Islet of Langerhans (tissue), 1 donor: ENCODE measurements around the gene ITGA3.

ENCODE experiments used
- FAIRE-seq: peaks from one replicate; lab custom pipeline; 2011; peaks lifted over from hg19 to GRCh38; lab: Jason Lieb, UNC

The ITGA3 gene

DNA sequence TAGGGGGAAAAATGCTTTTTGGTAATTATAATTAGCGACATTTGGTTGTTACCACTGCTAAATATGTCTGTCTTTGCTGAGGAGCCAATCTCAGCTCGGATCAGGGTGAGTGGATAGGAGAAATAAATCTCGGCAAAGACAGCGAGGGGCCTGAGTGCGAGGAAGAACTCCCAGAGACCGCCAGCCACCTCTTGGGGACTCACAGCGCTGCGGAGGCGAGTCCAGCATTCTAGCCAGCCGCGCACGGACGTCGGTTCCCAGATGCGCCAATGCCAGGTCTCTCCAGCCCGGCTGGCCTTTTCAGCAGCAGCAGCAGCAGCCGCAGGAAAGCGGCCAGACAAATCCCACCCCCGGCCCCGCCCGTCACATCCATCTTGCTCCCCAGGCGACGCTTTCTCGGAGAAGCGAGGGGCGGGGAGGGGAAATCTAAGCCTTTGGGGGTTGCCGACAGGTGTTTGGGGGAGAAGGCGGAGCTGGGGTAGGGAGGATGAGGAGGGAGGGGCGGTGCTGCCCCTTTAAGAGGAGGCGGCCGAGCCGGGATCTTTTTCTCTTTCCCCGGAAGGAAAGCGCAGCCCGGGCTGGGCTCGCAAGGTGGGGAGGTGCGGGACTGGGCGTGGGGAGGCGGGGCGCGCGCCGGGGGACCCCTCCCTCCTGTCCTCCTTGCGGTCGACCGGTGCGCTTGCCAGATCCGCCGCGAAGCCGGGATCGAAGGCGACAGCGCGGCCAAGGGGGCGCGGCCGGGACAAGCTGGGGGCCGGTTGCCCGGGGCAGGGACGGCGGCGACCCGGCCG is at the start of gene ITGA3:
Gene ITGA3 (plus strand): TSS at position 685 of the 791 bp plus-strand sequence. CDS start 330 bp downstream, outside the sequence.
- no peak for FAIRE-seq

DNA sequence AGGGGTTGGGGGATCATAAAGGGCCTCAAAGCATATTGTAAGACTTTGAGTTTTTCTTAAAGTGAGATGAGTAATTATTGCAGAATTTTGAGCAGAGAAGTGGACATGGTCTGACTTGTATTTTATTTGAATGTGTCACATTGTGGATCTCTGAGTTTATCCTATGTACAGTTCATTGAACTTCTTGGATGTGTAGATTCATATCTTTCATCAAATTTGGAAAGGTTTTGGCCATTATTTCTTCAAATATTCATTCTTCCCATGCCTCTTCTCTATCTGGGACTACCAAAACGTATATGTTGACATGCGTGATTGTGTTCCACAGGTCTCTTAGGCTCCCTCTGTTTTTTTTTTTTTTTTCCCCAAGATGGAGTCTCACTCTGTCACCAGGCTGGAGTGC is 46.6 kb upstream of the ITGA3 start:
- no peak for FAIRE-seq

DNA sequence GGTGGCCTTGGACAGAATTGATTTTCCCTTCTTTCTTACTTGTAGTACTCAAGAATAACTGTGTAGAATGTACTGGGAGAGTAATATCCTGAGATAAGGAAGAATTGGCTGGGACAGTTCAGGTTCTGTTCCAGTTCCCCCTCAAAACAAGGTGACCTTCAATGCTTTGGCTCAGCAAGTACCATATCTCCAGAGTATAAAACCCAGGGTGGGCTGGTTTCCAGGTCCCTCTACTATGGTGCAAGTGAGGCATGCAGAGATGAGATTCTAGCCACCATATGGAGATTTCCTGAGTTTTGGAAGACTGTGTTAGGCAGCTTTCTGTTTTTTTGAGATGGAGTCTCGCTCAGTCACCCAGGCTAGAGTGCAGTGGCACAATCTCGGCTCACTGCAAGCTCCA is 42.8 kb upstream of the ITGA3 start:
- no peak for FAIRE-seq

DNA sequence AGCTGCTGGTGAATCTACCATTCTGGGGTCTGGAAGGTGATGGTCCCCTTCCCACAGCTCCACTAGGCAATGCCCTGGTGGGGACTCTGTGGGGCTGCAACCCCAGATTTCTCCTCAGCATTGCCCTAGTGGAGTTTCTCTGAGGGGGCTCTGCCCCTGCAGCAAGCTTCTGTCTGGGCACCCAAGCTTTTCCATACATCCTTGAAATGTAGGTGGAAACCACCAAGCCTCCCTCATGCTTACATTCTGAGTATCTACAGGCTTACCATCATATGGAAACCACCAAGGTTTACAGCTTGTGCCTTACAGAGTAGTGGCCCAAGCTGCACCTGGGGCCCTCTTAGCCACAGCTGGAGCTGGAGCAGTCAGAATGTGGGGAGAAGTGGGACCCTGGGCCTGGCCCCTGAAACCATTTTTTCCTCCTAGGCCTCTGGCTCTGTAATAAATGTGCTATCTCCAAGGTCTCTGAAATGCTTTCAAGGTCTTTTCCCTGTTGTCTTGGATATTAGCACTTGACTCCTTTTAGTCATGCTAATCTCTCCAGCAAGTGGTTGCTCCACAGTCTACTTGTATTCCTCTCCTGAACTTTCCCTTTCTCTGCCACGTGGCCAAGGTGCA is 41.3 kb upstream of the ITGA3 start:
- FAIRE-seq: no peak

DNA sequence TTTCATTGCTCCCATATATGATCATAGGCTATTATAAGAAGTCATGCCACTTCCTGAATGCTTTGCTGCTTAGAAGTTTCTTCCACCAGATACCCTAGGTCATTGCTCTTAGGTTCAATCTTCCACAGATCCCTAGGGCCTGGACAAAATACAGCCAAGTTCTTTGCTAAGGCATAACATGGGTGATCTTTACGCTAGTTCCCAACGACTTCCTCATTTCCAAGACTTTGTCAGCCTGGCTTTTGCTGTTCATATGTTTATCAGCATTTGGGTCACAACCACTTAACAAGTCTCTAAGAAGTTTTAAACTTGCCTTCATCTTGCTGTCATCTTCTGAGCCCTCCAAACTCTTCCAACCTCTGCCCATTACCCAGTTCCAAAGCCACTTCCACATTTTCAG is 40.8 kb upstream of the ITGA3 start:
- FAIRE-seq: no peak

DNA sequence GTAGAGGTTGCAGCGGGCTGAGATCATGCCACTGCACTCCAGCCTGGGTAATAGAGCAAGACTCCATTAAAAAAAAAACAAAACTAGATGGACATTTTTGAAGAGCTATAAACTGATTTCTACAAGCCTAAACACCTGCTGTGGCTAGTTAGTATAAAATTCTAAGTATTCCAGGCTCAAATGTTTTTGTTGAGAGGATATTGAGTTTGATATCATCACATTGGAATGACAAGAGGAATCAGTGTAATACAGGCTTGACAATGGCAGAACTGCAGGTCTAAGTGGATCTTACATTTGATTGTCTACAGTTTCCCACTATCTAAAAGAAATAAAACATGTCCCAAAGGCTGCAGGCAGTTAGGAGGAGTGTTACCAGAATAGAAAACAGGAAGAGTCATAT is 37.0 kb upstream of the ITGA3 start:
- no peak for FAIRE-seq

DNA sequence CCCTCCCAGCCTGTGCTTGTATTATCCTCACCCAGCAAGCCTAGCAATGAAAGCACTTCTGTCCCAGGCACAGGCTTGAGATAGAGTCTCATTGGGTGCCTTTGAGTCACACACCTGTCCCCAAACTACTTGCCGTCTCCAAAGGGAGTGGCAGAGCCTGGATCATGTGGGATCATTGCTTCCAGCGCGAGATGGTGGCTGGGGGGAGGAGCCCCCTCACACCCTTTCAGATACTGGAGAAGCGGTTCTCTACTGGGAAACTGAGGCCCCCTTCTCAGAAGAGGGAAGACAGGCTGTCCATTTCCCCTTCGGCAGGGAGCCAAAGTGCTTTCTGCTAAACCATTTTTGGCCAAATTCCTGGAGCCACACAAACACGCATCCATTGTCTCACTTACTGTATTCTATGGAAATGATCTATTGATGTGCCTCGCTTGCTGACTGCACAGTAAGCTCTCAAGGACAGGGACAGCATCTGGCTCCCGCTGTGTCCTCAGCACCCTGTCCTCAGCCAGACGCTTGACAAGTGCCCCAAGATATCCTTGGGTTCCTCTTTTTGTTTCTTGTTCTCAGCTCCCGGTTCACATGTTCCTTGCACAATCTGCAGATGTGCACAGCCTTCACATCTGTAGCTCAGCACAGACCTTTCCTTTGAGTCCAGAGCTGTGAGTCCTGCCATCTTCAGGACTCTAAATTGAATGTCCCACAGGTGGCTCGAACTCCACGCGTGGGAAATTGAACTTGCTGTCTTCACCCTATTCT is 34.9 kb upstream of the ITGA3 start:
- no peak for FAIRE-seq

DNA sequence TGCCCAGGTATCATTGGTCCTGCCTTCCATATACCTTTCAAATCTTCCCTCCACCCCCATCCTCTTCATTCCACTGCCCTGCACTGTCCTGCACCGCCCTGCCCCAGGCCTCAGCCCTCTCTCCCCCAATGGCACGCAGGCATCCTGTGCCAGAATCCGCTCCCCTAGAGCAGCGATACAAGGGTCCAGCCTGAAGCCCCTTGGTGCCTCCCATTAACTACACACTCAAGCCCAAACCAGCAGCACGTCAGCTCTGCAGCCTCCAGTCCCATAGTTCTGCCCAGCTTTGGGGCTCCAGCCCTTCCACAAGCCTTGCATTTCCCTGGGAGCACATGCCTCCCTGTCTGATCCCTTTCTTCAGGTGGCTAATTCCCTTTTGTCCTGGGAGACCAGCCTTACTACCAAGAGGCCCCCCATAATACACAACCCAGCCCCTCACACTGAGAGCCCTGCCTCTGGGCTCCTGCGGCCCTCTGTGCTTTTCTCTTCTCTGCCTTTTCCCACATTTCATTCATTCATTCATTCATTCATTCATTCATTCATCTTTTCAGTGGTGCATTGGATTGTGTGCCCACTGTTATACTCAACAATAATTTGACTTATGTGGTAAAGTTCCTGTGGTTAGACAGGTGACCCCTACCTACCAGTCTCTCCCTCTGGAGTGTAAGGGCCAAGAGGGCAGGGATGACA is 34.1 kb upstream of the ITGA3 start:
- no peak for FAIRE-seq

DNA sequence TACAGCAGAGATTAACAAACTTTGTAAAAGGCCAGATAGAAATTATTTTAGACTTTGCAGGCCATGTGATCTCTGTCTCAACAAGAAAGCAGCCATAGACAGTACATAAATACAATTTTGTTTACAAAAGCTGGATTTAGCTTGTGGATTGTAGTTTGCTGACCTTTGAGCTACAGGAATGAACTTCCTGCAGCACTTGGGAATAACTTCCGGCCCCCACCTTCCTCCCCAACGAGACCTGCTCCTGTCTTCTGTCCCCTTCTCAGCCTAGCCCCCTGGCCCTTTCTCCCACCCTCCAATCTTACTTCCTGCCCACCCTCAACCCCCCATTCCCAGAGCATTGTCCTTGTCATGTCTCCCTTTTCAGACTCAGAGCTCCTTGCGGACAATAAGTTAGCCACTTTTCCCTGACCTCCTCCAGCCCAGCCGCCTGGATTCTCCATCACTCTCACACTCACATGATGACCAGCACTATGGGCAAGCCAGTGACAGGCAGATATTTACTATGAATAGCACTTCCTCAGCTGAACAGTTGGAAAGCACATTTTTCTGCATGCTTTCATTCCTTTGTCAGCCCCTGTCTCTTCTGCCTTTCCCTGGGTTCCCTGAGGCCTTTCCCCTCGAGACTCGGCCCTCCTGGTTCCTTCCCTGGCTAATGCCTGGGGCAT is 33.3 kb upstream of the ITGA3 start:
- no peak for FAIRE-seq

DNA sequence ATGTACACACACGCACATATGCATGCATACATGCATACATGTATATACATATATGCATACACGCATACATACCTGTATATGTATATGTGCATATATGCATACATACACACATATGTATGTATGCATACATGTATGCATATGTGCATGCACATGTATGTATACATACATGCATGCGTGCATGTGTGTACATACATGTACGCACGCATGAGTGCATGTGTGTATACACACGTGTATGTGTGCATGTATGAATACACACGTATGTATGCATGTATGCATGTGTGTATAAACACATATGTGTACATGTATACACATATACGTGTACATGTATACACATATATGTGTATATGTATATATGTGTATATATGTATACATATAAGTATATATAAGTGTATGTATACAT is 32.4 kb upstream of the ITGA3 start:
- no peak for FAIRE-seq

DNA sequence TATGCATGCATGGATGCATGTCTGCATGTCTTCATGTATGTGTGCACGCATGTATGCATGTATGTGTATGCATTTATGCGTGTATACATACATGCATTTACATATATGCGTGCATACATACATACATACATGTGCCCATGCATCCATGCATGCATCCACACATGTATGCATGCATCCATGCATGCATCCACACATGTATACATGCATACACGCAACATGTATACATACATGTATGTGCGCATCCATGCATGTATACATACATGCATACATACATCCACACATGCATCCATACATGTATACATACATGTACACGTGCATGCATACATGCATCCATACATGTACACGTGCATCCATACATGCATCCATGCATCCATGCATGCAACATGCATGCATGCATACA is 31.1 kb upstream of the ITGA3 start:
- no peak for FAIRE-seq

DNA sequence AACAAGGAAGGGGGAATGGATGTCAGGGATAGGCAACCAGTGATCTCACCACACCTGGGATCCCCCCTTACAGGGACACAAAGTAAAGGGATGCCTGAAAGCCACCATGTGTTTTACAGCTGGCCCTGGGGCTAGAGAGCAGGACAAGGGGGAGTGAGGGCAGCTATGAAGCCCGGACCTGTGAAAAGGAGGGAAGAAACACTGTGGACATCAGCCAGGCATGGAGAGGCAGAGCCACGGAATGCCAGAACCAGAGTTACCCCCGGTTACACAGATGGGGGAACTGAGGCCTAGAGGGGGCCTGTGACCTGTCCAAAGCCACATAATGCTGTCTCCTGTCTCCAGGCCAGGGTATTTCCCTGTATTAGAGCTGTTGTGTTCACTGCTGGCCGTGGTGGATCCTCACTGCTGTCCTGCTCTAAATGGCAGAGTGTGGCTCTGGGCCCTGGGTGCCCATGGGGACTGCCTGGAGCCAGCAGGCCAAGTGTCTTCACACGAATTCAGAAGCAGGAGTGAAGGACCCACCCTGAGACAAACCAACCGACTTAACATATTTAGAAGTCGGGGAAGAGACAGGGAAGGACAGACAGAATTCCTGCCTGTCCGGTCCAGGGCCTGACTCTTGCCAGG is 29.7 kb upstream of the ITGA3 start:
- no peak for FAIRE-seq

DNA sequence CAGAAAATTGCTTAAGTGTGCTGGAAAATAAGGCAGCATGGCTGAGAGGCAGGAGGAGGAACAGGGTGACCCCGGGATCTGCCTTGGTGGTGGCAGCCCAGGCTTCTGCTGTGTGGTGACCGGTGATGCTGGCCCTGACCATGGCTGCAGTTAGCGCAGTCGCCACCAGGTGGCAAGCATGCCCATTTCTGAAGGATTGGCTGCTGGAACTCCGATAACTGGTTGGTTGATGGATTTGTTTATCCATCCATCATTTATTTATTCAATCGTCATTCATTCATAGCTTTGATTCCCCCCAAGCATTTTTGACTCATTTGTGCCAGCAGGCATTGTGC is 29.1 kb upstream of the ITGA3 start:
- no peak for FAIRE-seq

DNA sequence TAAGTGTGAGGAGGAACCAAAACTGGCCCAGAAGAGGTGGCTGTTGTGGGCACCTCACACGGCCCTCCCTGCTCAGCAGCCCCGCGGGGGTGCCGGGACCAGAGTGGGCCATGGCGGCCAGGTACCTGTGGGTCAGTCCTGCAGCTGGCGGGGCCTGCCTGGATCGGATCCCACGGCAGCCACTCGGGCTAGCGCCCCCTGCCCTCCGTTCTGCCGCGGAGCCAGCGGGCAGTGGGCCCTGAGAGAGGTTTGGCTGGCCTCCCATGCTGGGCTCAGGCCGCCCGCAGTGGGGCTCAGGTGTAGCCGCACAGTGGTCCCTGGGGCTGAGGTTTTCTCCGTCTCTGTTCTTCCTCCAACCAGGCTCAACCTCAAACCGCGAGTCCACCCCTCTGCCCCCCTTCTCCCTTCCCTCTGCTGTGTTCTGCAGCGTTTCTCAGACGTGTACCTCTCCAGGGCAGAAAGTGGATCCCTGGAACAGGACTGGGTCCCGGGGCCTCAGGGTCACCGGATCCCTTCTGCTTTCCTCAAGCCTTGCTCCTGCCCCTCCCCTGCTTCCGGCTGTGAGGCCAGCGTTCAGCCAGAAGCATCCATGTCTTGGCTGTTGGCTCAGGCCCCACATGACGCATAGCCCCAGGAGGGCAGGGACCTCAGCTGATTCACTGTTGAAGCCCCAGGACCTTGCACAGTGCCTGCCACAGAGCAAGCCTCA is 28.6 kb upstream of the ITGA3 start:
- no peak for FAIRE-seq

DNA sequence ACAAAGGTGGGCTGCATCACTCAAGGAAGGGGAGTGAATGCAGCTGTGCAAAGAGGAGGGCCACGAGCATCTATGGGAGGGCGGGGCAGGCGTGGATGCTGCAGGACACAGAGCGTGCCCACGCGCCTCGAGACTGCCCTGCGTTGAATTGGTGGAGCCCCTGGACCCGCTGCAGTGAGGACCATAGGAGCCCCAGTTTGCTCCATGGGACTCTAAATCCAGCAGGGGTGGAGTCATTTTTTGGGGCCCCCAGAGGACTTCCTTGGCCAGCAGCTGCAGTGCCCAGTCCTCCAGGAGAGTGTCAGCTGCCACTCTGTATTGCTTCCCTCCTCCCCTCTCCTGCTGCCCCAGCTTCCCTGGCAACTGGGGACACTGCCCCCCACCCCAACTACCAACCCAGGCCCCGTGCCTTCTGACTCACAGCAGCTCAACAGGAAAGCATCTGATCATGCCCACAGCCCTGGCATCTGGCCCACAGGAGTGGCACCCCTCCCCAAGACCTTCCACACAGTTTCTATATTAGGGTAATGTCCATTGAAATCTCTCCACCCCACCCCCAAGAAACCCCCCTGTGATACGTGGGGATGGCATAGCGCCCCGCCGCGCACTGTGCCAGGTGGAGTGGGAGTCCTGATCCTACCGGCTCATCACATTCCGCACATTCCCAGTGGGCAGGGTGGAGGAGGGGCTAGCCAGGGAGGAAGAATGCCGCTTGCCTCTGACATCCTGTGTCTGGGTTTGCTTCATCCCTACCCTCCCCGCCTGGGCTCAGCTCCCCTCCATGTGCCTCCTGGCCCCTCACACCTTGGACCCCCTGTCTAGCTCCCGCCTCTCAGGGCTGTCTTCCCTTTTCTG is 27.8 kb upstream of the ITGA3 start:
- no peak for FAIRE-seq

DNA sequence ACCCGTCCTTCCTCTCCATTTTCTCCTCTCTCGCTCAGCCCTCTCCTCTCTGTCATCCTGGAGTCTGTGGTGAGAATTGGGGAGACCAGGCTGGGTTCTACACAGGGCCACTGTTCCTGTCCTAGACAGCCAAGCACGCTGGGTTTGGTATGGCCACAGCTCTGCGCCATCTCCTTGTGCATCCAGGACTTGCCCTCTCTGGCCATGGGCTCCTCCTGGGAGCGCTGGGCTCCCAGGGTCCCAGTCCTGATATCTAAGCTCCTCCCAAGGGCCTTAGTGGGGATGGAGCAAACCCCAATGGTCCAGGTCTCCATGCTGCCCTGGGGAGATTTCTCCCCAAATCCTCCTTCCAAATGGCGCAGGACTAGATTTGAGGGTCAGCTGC is 27.2 kb upstream of the ITGA3 start:
- FAIRE-seq: no peak

DNA sequence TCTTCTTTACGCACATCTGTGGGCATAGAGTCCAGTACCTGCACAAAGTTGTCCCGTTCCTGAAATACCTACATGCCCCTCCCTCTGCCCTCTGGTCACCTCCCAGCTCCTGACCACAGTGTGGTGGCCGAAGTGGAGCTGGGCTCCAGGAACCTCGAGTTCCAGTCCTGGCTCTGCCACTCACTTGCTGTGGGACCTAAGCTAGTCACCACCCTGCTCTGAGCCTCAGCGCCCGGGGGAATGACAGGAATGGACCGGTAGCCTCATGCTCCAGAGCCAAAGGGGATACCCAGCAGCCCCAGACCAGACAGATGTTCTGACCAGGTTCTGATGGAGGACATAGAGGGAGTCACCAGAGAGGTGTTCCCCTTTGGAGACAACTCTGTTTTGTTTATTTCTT is 26.7 kb upstream of the ITGA3 start:
- FAIRE-seq: no peak

DNA sequence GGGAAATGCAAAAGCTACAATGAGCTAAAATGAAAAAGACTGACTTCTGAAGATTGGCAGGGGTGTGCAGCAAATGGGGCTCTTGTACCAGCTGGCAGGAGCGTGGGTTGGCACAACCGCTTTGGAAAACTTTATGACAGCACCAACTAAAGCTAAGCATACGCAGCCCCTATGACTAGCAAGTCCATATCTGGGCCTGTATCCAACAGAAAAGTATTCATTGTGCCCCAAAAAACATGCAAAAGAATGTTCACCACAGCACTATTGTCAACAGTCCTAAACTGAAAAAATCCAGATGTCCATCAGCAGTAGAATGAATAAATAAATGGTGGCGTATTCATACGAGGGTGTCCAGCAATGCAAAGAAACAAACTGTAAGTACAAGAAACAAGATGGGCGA is 22.6 kb upstream of the ITGA3 start:
- no peak for FAIRE-seq

DNA sequence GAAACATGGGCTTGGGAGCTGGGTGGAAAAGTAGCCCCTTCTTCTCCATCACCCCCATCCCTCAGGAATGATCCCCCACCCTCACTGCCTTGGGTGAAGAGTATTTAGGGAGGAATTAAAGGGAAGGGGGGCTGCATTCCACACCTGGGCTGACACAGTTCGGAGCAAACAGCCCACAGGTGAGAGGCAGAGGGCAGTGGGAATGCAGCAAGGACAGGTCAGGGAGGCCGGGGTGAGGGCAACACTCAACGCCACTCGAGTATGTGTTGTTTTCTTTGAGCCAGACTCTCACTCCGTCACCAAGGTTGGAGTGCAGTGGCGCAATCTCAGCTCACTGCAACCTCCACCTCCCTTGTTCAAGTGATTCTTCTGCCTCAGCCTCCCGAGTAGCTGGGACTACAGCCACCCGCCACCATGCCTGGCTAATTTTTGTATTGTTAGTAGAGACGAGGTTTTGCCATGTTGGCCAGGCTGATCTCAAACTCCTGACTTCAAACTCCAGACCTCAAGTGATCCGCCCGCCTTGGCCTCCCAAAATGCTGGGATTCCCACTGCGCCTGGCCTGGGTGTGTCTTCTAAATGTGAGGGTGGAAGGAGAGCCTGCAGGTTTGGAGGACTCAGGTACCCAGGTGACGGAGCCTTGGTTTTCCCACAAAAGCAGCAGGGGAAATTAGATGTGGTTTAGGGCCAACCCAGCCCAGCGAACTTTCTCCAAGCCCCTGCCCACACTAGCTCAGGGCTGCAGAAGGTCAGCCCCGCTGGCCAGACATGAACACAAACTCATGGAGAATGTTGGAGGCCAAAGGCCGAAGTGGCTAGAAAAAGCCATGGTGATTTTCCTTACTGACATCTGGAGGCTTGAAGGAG is 21.2 kb upstream of the ITGA3 start:
- no peak for FAIRE-seq
